Esophagus muscularis mucosa (tissue), 4 donors: ENCODE results near the gene NINJ2.

Experiments
- EP300 ChIP-seq: sonication (generic); formaldehyde crosslinking; IDR thresholded peaks from one replicate; pipeline ENCODE4 v1.6.1; 2017; ENCODE audit warnings: antibody characterized with exemption
- POLR2A ChIP-seq: fragments of 450-650 bp; IDR thresholded peaks from one replicate; pipeline ENCODE4 v1.6.1; 2017; ENCODE audit warnings: antibody characterized with exemption, moderate library complexity, mild to moderate bottlenecking, low read depth
- POLR2AphosphoS5 ChIP-seq, 2 donors: sonication (generic); formaldehyde crosslinking; IDR thresholded peaks; one replicate each; pipeline ENCODE4 v1.6.1; 2017; ENCODE audit warnings: antibody characterized with exemption in 2 of 2
- TF ChIP-seq, protein P1 (sequence below), 3 experiments: fragments of 200-600 bp in 2 of 3; fragments of 450-650 bp in 1 of 3; sonication (generic) in 2 of 3; IDR thresholded peaks; one replicate each; pipeline ENCODE4 v1.5.1; 2017 to 2019; ENCODE audit warnings: antibody characterized with exemption in 3 of 3, mild to moderate bottlenecking in 2 of 3, moderate library complexity in 1 of 3

DNA sequence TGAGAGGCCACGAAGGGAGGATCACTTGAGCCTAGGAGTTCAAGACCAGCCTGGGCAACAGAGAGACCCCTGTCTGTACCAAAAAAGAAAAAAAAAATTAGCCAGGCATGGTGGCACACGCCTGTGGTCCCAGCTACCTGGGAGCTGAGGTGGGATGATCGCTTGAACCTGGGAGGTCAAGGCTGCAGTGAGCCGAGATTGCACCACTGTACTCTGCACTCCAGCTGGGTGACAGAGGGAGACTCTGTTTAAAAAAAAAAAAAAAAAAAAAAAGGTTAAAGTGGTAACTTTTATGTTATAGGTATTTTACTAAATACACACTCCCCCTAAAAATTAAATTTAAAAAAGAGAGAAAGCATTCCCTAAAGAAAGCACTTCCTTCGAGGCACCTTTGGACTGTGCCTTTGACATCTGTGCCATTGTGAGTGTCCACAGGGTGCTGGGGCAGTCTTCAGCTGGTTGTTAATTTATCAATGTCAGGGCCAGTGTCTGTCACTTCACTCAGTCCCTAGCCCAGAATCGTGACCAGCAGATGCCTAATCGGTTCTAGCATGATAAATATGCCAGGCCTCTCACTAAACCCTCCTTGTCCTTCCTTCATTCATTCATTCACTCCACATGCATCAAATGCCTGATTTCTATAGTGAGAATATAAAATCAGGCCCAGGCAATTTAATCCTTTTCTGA lies 140.4 kb downstream of the NINJ2 start:
- TF ChIP-seq POLR2AphosphoS5 (IDR thresholded peaks at IDR 0.05) = no peak
- TF ChIP-seq, protein P1, sequence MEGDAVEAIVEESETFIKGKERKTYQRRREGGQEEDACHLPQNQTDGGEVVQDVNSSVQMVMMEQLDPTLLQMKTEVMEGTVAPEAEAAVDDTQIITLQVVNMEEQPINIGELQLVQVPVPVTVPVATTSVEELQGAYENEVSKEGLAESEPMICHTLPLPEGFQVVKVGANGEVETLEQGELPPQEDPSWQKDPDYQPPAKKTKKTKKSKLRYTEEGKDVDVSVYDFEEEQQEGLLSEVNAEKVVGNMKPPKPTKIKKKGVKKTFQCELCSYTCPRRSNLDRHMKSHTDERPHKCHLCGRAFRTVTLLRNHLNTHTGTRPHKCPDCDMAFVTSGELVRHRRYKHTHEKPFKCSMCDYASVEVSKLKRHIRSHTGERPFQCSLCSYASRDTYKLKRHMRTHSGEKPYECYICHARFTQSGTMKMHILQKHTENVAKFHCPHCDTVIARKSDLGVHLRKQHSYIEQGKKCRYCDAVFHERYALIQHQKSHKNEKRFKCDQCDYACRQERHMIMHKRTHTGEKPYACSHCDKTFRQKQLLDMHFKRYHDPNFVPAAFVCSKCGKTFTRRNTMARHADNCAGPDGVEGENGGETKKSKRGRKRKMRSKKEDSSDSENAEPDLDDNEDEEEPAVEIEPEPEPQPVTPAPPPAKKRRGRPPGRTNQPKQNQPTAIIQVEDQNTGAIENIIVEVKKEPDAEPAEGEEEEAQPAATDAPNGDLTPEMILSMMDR (IDR thresholded peaks at IDR 0.05) = no peak
- no peak for TF ChIP-seq POLR2A
- no peak for TF ChIP-seq EP300
